HUES6 (cell line): ENCODE data around the gene DCC.

Source experiments
- H3K27ac ChIP-seq: 2 replicates; pipeline ENCODE4 v1.7.0; 2013; ENCODE audit warnings: low read depth, mild to moderate bottlenecking, low read length, inconsistent platforms
- H3K27me3 ChIP-seq: 2 replicates; pipeline ENCODE4 v1.6.1; 2013; ENCODE audit warnings: low read length; ENCODE audit not compliant: control insufficient read depth, insufficient read depth
- H3K36me3 ChIP-seq: 2 replicates; pipeline ENCODE4 v1.6.1; 2013; ENCODE audit warnings: low read length; ENCODE audit not compliant: control insufficient read depth, insufficient read depth
- H3K4me1 ChIP-seq: 2 replicates; pipeline ENCODE4 v1.6.1; 2013; ENCODE audit warnings: low read length; ENCODE audit not compliant: control insufficient read depth, insufficient read depth
- H3K4me3 ChIP-seq: 2 replicates; pipeline ENCODE4 v1.5.1; 2013; ENCODE audit warnings: low read depth, low read length
- H3K9ac ChIP-seq: one replicate; pipeline ENCODE4 v1.6.1; 2013; ENCODE audit warnings: mild to moderate bottlenecking, low read length
- H3K9me3 ChIP-seq: 2 replicates; pipeline ENCODE4 v1.6.1; 2013; ENCODE audit warnings: low read depth, low read length; ENCODE audit not compliant: control insufficient read depth, insufficient read depth

Gene DCC

DNA sequence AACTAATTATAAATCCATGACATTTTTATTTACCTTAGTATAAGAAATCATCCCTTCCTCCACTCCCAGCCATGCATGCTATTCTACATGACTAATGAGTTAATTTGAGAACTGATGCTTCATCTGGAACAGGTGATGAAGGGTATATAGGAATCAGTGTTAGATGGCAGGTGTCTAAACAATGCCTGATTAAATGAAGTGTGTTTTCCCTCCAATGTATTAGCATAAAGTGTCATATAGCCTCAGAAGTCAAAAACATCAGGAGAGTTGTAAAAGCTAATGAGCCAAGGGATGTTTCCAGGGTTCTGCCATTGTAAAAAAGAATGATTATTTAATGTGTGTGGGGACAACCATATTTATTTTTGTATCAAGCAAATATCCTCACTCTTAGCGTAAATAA is 913.8 kb downstream of the DCC start:
- H3K4me3 ChIP-seq: no peak overlapping the region
- no peak overlapping the region for H3K9ac ChIP-seq
- H3K9me3 ChIP-seq: no peaks in the 10 kb centered on the region
- no peaks in the 10 kb centered on the region for H3K36me3 ChIP-seq
- no peaks in the 10 kb centered on the region for H3K27me3 ChIP-seq
- H3K27ac ChIP-seq: no peak overlapping the region; the same call in 1 of the 2 replicates
- peaks cover 13% of the 10 kb centered on the region; the same call in 1 of the 2 replicates for H3K4me1 ChIP-seq

DNA sequence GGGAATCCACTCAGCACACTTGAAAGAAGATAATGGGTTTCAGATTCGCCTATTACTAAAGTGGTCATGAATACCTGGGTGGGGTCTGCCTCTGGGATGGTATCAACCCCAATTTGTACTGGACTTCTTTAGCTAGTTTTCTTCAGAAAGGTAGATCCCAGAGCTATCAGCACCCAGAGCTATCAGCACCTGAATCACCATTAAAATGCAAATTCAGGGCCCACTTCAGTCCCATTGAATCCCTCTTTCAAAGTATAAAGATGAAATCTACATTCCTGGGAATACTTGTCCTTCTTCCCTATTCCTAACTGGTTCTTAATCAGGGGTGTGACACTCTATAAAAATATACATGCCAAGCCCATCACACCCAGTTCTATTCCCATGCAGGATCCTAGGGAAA is 914.3 kb downstream of the DCC start:
- Histone ChIP-seq H3K4me1 (peaks cover 13% of the 10 kb centered on the region; the same call in 1 of the 2 replicates), H3K4me3 (no peak overlapping the region), H3K9me3 (no peaks in the 10 kb centered on the region), H3K27me3 (no peaks in the 10 kb centered on the region), H3K9ac (no peak overlapping the region), H3K36me3 (no peaks in the 10 kb centered on the region), H3K27ac (no peak overlapping the region; the same call in 1 of the 2 replicates)

DNA sequence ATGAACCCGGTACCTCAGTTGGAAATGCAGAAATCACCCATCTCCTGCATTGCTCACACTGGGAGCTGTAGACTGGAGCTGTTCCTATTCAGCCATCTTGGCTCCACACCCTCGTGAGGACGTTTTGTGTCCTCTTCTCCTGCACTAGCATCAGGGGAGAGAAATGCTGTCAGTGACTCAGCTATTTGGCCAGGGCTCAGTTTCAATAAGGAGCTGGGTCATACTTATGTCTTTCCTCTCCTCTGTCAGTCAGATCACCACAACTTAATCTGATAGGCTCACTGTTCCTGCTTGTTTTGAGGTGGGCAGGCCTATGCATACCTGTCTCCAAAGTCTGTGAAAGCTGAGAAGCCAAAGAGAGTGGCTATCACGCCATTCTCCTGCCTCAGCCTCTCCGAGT is 921.2 kb downstream of the DCC start:
- Histone ChIP-seq H3K9me3 (peaks cover 11% of the 10 kb centered on the region), H3K27ac (no peak overlapping the region), H3K36me3 (no peaks in the 10 kb centered on the region), H3K4me1 (no peaks in the 10 kb centered on the region), H3K4me3 (no peak overlapping the region), H3K27me3 (no peaks in the 10 kb centered on the region), H3K9ac (no peak overlapping the region)

DNA sequence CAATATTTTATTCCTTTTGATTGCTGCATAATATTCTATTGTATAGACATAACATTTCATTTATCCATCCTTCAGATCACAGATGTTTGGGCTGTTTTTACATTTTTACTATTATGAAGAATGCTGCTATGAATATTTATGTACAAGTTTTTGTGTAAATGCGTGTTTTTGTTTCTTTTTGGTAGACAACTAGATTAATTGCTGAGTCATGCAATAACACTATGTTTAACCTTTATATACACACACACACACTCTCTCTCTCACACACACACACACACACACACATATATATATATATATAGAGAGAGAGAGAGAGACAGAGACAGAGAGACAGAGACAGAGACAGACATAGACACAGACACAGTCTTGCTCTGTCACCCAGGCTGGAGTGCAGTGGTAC is 926.9 kb downstream of the DCC start:
- Histone ChIP-seq H3K4me1 (no peaks in the 10 kb centered on the region), H3K27me3 (no peaks in the 10 kb centered on the region), H3K36me3 (no peaks in the 10 kb centered on the region), H3K9ac (no peak overlapping the region), H3K4me3 (no peak overlapping the region), H3K27ac (no peak overlapping the region), H3K9me3 (no peaks in the 10 kb centered on the region)

DNA sequence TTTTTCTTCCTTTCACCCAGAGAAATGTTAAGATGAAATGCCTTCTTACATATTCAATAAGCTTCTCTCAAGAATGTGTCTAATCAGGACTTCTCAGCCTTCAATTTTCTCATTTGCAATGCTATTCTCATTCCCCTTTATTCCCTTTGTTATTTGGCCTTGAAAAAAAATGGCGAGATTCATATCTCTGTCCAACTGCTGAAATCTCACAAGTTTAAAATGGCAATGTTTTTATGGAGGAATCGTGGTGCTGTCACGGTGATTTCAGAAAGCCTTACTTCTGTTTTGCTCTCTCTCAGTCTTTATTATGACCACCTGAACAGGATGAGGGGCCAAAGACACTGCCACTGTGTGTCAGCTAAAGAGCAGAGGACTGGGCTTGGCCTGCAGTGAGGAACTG is 928.5 kb downstream of the DCC start:
- Histone ChIP-seq H3K9me3 (no peaks in the 10 kb centered on the region), H3K4me3 (no peak overlapping the region), H3K36me3 (no peaks in the 10 kb centered on the region), H3K4me1 (no peaks in the 10 kb centered on the region), H3K9ac (no peak overlapping the region), H3K27me3 (no peaks in the 10 kb centered on the region), H3K27ac (no peak overlapping the region)

DNA sequence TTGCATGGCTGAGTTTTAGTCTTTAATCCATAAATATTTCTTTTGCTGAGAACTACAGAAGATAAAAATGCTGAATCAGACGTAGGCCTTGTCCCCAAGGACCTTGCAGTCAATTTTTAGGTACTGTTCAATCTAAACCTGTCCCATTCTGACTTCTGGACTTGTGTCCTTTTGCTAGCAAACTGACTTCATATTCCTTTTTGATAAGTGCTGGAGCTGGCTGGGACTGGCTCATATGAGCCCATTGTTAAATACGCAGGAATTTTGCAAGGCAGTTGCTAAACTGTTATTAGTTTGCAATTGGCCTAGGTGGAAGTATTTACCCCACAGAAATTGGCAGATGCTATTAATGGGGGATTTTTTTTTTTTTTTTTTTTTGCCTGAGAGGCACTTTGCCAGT is 941.4 kb downstream of the DCC start:
- Histone ChIP-seq H3K9ac (no peak overlapping the region), H3K4me3 (no peak overlapping the region), H3K27me3 (no peaks in the 10 kb centered on the region), H3K27ac (no peak overlapping the region), H3K4me1 (no peaks in the 10 kb centered on the region), H3K9me3 (peaks cover 6% of the 10 kb centered on the region), H3K36me3 (no peaks in the 10 kb centered on the region)

DNA sequence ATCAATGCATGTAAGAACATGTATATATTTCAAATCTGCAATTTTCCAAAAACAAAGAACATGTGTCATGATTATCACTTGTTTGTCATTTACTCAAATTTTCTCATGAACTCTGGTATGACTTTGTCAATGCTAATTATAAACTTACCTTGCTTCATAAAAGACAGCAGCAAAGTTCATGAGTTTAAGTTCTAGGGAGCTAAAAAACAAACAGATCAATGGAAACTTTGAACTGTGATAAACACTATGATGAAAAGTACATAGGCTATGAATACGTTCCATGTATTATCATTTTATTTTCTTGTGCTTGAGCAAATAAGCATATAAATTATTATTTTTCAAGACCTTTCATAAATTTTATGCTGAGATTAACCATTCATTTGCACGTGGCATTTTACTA is 943.7 kb downstream of the DCC start:
- Histone ChIP-seq H3K36me3 (no peaks in the 10 kb centered on the region), H3K9ac (no peak overlapping the region), H3K27me3 (no peaks in the 10 kb centered on the region), H3K27ac (no peak overlapping the region), H3K4me3 (no peak overlapping the region), H3K4me1 (no peaks in the 10 kb centered on the region), H3K9me3 (peaks cover 6% of the 10 kb centered on the region)

DNA sequence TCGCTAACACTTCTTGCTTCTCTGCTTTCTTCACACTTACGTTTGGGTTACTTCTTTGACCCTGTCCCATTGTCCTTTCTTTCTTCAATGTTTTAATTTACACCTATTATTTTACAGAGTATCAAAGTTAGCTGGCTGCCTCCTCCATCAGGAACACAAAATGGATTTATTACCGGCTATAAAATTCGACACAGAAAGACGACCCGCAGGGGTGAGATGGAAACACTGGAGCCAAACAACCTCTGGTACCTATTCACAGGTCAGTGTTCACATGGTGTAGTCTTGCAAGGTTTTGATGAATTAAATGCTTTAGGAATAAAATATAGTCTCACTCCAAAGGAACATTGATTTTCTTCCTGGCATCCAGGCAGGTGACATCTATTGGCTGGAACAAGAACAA is 965.5 kb downstream of the DCC start:
- Histone ChIP-seq H3K36me3 (no peaks in the 10 kb centered on the region), H3K9ac (no peak overlapping the region), H3K4me1 (no peaks in the 10 kb centered on the region), H3K27me3 (no peaks in the 10 kb centered on the region), H3K27ac (no peak overlapping the region), H3K4me3 (no peak overlapping the region), H3K9me3 (no peaks in the 10 kb centered on the region)

DNA sequence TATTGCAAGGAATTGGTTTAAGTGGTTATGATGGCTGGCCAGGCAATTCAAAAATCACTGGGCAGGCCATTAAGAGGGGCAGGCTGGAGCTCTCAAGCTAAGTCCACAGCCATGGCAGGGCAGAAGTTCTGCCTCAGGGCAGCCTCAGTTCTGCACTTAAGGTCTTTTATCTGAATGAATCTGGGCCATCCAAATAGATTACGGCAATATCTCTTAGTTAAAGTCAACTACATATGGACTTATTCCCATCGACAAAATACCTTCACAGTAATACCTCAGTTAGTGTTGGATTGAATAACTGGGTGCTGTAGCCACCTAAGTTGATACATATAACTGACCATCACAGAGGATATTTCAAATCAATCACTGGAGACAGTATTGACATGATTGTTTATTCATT is 979.6 kb downstream of the DCC start:
- Histone ChIP-seq H3K9me3 (no peaks in the 10 kb centered on the region), H3K4me3 (no peak overlapping the region), H3K36me3 (no peaks in the 10 kb centered on the region), H3K9ac (no peak overlapping the region), H3K4me1 (no peaks in the 10 kb centered on the region), H3K27me3 (no peaks in the 10 kb centered on the region), H3K27ac (no peak overlapping the region)

DNA sequence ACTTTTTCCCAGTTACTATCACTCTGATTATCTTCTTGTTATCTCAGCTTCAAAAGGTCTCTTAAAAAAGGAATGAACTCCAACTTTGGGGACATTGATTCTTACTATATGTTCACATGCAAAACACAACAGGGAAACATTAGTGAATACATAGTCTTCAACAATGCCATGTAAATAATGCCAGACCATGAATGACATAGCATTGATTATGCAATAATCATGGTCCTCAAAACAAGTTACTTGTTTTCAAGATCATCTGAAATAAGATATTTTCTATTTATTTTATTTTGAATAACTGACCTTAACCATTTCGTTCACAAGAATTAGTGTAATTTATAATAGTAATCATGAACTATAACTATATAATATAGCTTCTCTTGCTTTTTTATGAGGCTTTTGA is 982.2 kb downstream of the DCC start:
- H3K4me1 ChIP-seq: no peaks in the 10 kb centered on the region
- H3K9ac ChIP-seq: no peak overlapping the region
- no peaks in the 10 kb centered on the region for H3K36me3 ChIP-seq
- no peak overlapping the region for H3K4me3 ChIP-seq
- H3K27me3 ChIP-seq: no peaks in the 10 kb centered on the region
- H3K27ac ChIP-seq: no peak overlapping the region
- H3K9me3 ChIP-seq: no peaks in the 10 kb centered on the region

DNA sequence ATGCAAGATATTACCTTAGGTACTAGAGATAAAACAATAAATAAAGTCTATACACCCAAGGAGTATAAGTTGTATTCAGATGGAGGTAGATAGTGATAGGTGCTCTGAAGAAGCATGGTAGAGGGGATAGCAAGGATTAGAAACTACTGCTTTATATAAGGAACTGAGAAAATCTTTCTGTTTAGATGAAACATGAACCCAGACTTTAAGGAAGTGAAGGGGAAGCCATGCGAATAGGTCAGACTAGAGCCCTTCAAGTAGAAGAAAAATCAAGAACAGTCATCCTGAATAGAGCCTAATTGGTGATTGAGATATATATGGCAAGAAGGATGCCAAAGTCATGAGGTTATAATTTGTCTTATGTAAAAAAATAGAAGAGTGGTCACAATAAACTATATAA is 984.4 kb downstream of the DCC start:
- no peaks in the 10 kb centered on the region for H3K27me3 ChIP-seq
- no peaks in the 10 kb centered on the region for H3K9me3 ChIP-seq
- no peak overlapping the region for H3K27ac ChIP-seq
- no peaks in the 10 kb centered on the region for H3K4me1 ChIP-seq
- H3K36me3 ChIP-seq: no peaks in the 10 kb centered on the region
- H3K9ac ChIP-seq: no peak overlapping the region
- H3K4me3 ChIP-seq: no peak overlapping the region
